Inferior parietal cortex (tissue), 1 donor: Measurements from ENCODE around the gene TRAPPC5.

Experiments used
- DNase-seq: peaks from one replicate; pipeline ENCODE4 v3.0.0-alpha.2; 2016; ENCODE audit errors: extremely low spot score

Gene TRAPPC5

DNA sequence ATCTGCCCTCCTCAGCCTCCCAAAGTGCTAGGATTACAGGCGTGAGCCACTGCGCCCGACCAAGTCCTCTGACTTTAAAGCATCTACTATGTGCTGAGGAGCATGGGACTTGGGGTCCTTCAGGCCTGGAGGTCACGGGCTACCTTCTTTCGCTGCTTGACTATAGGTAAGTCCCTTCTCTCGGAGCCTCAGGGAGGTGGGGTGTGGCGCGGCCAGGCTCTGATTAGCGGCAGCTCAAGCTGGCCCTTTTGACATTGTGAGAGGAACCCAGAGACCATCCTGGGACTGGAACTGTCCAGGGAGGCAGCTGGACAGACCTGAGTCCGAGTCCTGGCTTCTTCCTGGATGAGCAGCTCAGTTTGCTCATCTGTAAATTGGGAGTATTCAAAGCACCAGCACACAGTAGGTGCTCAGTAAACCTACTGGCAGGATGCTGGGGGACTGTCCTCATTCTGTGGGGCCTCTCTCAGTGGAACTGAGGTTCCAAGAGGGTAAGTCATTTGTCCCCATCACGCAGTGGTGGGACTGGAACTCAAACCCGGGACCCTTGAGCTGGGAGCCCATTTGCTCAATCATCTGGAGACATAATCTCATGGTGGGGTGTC is 20.5 kb downstream of the TRAPPC5 start:
- DNase-seq: no peak

- no peak for DNase-seq
These were observed 21.2 kb downstream of the TRAPPC5 start, which contains the start of gene FCER2 for GRCh38 chr19:7701654-7702457. Gene FCER2, minus strand, starts transcription at chr19:7702131. Its CDS starts 2,371 bp downstream, at chr19:7699760.

- no peak for DNase-seq
These were observed 22.7 kb downstream of the TRAPPC5 start for GRCh38 chr19:7703332-7703731.

GRCh38 chr19:7704280-7705060 is 23.8 kb downstream of the TRAPPC5 start:
- DNase-seq: no peak

DNA sequence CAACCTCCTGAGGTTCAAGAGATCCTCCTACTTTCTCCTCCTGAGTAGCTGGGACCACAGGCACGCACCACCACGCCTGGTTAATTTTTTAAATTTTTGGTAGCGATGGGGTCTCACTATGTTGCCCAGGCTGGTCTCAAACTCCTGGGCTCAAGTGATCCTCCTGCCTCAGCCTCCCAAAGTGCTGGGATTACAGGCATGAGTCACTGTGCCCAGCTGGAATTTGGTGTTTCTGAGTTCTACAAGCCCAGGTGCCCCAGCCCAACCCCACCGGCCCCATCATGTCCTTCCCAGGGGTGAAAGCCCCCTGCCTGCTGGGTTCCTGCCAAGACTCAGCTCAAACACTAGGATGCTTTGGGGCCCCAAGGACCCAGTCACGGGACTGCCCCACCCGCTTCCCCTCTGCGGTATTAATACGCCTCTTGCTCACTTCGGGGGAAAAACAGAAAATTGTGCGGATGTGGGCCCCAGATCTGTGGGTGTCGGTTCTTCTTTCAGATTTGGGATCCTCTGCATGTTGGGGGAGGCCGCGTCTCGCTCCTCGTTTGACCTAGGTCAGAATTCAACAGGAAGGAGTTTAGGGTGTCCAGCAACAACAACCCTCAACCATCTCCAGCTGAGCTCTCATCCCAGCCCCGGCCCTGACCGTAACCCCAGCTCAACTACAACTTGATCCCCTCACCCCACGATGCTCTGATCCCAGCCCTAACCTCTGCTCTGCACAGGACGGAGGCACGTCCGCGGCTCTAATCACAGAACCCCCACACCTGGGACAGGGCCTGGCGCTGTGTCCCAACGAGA is 25.0 kb downstream of the TRAPPC5 start:
- DNase-seq: no peak

DNA sequence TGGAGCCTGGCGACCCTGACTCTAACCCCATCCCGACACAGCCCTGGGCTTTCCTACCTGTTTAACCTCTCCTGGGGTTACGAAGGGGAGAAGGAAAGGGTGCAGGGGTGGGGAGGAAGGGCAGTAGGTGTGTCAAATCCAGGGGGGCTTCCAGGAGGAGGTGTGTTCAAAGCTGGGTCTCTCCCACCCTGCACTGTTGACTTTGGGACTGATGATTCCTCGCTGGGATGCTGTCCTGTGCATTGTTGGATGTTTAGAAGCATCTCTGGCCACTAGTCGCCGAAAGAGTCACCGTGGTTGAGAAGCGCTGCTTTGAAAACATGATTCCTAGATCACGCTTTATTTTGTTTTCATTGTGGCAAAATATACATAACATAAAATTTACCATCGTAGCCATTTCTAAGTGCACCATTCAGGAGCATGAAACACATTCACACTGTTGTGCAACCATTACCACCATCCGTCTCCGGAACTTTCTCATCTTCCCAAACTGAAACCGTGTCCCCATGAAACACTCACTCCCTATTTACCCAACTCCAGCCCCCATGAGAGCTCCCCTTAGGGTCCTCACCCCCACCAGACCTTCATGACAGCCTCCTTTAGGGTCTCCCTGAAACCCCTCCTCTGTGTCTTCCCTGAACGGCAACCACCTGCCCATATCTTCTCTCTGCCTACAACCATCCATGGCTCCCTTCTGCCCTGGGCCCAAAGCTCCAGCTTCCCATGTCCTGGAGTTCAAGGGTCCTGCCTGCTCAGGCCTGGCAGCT is 25.7 kb downstream of the TRAPPC5 start:
- no peak for DNase-seq

- DNase-seq: no peak
These were observed 26.4 kb downstream of the TRAPPC5 start for GRCh38 chr19:7706955-7707456.

DNA sequence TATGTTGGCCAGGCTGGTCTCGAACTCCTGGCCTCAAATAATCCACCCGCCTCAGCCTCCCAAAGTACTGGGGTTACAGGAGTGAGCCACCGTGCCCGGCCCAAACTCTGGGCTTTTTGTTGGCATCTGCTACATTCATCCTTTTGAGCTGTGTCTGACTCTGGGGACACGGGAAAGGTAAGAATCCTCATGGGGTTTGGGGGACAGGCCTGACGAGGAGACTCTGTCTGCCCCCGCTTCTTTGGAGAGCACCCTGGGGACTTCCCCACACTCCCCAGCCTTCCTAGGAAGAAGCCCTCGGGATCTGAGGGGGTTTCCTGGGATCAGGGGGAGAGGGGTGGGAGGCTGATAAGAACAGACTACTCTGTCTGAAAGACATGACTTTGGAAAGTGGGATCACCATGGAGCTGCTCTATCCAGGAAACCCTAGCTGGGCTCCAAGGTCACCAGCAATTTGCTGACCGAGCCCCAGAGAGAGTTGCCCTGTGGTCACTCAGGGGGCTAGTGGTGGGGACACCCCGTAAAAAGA is 29.4 kb downstream of the TRAPPC5 start:
- DNase-seq: no peak

DNA sequence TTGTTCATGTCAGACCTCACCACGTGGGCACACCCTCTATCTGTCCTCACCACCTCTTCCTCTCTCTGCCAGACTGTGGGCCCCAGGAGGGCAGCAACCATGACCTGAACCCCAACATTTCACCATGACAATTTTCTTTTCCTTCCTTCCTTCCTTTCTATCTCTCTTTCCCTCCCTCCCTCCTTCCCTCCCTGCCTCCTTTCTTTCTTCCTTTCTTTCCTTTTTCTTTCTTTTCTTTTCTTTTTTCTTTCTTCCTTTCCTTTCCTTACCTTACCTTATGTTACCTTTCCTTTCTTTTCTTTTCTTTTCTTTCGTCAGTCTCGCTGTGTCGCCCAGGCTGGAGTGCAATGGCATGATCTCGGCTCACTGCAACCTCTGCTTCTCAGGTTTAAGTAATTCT is 30.0 kb downstream of the TRAPPC5 start:
- DNase-seq: no peak

- no peak for DNase-seq
These were observed 35.0 kb downstream of the TRAPPC5 start for GRCh38 chr19:7715671-7716070.

DNA sequence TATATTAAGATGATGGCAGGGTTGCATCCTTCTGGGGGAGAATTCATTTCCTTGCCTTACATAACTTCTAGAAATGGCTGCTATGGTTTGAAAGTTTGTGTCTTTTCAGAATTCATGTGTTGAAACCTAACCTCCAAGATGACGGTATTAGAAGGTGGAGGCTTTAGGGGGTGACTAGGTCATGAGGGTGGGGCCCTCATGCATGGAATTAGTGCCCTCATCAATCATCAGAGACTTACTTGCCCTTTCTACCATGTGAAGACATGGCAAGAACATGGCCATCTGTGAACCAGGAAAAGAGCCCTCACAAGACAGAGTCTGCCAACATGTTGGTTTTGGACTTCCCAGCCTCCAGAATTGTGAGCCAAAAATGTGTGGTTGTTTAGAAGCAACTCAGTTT is 36.1 kb downstream of the TRAPPC5 start:
- no peak for DNase-seq

- no peak for DNase-seq
These were observed 38.0 kb downstream of the TRAPPC5 start for GRCh38 chr19:7718668-7719067.

- no peak for DNase-seq
These were observed 39.7 kb downstream of the TRAPPC5 start for GRCh38 chr19:7720351-7720750.

DNA sequence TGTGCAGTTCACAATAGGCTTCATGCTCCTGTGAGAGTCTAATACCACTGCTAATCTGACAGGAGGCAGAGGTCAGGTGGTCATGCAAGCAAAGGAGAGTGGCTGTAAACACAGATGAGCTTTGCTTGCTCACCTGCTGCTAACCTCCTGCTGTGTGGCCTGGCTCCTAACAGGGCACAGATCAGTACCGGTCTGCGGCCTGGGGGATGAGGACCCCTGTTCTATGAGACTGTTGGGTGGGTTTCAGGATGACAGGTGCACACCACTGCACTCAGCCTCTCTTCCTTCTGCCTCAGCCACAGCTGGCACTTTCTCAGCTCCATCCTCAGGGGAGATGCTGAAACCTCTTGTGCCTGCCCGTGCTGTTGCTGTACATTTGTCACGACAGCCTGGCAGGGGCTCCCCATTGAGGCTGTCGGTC is 41.6 kb downstream of the TRAPPC5 start:
- DNase-seq: no peak

GRCh38 chr19:7725791-7726190 is 45.2 kb downstream of the TRAPPC5 start:
- no peak for DNase-seq

- no peak for DNase-seq
These were observed 48.6 kb downstream of the TRAPPC5 start for GRCh38 chr19:7729211-7729610.

- DNase-seq: no peak
These were observed 49.2 kb downstream of the TRAPPC5 start for GRCh38 chr19:7729831-7730285.

- DNase-seq: no peak
These were observed 49.9 kb downstream of the TRAPPC5 start for GRCh38 chr19:7730286-7731217.

- DNase-seq: no peak
These were observed 50.6 kb downstream of the TRAPPC5 start for GRCh38 chr19:7731218-7731595.
